PC-9 (cell line): ENCODE measurements around the gene RFXAP.
A peak's percentile ranks its signal among the peaks of the same experiment; 100 is the strongest.

Experiments
- CTCF ChIP-seq: fragments of 200-600 bp; sonication (generic); conservative IDR thresholded peaks from 2 replicates; pipeline ENCODE4 v1.6.1; 2017; ENCODE audit warnings: mixed run types, antibody characterized with exemption, mild to moderate bottlenecking, moderate library complexity
- EZH2 ChIP-seq: fragments of 200-600 bp; sonication (generic); IDR thresholded peaks from 2 replicates; pipeline ENCODE4 v1.8.0; 2017; ENCODE audit warnings: antibody characterized with exemption, low read depth

GRCh38 chr13:36815062-36815461 is 4.0 kb upstream of the RFXAP start:
- TF ChIP-seq CTCF (peak; percentile 63), EZH2 (no peak)
